ENCODE results near the gene KIZ.

DNA sequence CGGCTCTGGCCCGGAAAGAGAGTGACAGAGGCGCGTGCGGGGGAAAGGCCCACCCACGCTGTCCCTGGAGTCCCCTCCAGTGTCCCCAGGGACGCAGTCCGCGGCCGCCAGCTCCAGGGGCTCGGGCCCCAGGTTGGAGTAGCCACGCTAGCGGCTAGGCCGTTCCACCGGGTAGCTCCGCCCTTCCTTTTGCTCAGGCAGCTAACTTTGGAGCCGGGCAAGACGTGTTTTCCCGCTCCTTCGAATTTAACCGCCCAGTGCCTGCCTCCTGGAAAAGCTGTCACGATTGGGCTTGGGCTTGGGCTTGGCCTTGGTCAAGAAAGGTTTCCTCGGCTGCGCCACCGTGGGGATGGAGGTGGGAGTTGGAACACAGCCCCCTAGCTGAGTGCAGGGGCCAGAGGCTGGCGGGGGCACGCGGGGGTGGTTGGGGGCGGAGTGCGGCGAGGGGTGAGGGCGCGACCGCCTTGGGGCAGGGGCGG, 24.4 kb upstream of the KIZ start:
- TF ChIP-seq POLR2A (IDR thresholded peaks at IDR 0.05; ENCODE audit: low read length): no peak
- TF ChIP-seq GATA1 (IDR thresholded peaks at IDR 0.05; ENCODE audit: low read depth, low read length): no peak
